ENCODE measurements around the gene CSRP3.

Gene CSRP3

DNA sequence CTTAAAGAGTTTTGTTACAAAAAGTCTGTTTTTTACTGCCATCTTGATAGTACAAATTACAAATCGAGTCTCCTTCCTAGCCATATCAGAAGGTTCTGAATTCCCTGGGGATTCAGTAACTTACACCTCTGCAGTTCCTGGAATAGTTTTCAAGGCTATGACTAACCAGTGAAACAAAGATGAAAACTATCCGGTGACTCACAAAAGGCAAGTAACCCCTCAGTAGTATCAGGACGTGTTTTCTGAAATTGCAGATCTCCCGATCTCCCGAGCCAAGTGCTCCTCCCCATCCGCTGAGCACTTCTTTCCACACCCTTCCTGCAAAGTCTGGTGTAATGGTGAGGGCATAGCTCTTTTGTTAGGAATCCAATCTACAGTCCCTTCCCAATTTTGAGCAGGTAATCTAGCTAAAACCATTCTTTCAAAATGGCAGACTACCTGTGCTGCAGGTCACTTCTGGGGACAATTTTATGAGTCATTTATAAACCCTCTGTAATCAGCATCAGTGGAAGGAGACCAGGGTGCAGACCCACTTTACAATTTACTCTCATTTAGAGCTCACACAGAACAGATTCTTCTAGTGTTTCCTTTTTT is 31.2 kb upstream of the CSRP3 start:
- H4K20me1 ChIP-seq = peaks cover 0 to 12% (median 0%) of the 10 kb centered on the region in 11 experiments; a peak in 2 of 22 replicates
- no peak overlapping the region for H3K4me2 ChIP-seq
- H3K4me1 ChIP-seq = 0 out of 20 replicates have a peak, but pooled peaks cover 0 to under 1% (median 0%) of the 10 kb centered on the region in 10 experiments
- no peak overlapping the region for H3K9ac ChIP-seq
- H3K36me3 ChIP-seq = peaks cover 15 to 100% (median 99%) of the 10 kb centered on the region in 11 experiments
- no peaks in the 10 kb centered on the region for H3K27me3 ChIP-seq
- no peaks in the 10 kb centered on the region for H3K9me3 ChIP-seq (replicated peaks in 1 of 11)
- no peak for TF ChIP-seq Cebpa-rat (IDR thresholded peaks at IDR 0.05)
- H3K27ac ChIP-seq = no peak overlapping the region
- H3K4me3 ChIP-seq = no peak overlapping the region

DNA sequence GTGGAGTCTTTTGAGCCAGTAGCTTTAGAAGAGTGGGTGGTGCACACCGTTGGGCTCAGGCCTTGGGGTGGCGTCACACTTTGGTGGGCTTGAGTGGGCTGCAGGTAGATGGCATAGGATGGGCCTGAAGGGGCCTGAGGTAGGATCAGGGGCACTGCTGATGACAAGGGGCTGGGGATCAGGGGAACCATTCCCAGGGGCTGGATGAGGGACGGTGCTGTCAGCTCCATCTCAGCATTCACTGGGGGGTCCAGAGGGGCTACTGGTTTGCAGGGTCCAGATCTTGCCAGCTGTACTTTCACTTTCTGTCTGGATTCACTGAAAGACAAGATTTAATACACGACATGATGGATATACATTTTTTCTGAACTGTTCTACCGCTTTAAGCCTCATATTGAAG is 27.9 kb upstream of the CSRP3 start:
- H3K4me2 ChIP-seq = no peak overlapping the region
- H3K4me1 ChIP-seq = no peaks in the 10 kb centered on the region
- H3K27me3 ChIP-seq = no peaks in the 10 kb centered on the region
- H4K20me1 ChIP-seq = peaks cover 0 to 12% (median 0%) of the 10 kb centered on the region in 11 experiments; a peak in 1 of 22 replicates
- H3K9ac ChIP-seq = no peak overlapping the region
- peaks cover 23 to 100% (median 98%) of the 10 kb centered on the region in 11 experiments for H3K36me3 ChIP-seq
- H3K4me3 ChIP-seq = no peak overlapping the region
- no peaks in the 10 kb centered on the region for H3K9me3 ChIP-seq (replicated peaks in 1 of 11)
- no peak for TF ChIP-seq Cebpa-rat (IDR thresholded peaks at IDR 0.05)
- H3K27ac ChIP-seq = no peak overlapping the region

DNA sequence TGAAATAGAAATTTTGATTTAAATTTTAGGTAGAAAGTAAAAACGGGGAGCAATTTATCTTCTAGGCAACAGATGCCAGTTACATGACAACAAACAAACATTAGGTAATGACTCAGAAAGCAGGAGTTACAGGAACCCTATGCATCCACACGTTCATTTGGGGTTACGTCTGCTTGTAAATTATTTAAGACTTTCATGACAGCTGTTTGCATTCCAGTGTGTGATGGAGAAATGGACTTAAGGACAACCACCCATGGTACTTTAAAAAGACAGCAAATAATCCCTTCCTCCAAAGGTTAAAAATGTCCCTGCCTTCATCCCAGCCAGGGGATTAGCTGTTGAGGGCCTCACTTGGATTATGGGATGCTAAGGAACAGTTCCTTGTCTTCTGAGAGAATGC is 27.2 kb upstream of the CSRP3 start:
- peaks cover 0 to 12% (median 0%) of the 10 kb centered on the region in 11 experiments; a peak in 1 of 22 replicates for H4K20me1 ChIP-seq
- TF ChIP-seq Cebpa-rat (IDR thresholded peaks at IDR 0.05) = no peak
- H3K9me3 ChIP-seq (replicated peaks in 1 of 11) = no peaks in the 10 kb centered on the region
- no peak overlapping the region for H3K27ac ChIP-seq
- H3K36me3 ChIP-seq = peaks cover 25 to 100% (median 97%) of the 10 kb centered on the region in 11 experiments
- no peaks in the 10 kb centered on the region for H3K27me3 ChIP-seq
- no peak overlapping the region for H3K4me2 ChIP-seq
- no peaks in the 10 kb centered on the region for H3K4me1 ChIP-seq
- no peak overlapping the region for H3K9ac ChIP-seq
- H3K4me3 ChIP-seq = no peak overlapping the region

DNA sequence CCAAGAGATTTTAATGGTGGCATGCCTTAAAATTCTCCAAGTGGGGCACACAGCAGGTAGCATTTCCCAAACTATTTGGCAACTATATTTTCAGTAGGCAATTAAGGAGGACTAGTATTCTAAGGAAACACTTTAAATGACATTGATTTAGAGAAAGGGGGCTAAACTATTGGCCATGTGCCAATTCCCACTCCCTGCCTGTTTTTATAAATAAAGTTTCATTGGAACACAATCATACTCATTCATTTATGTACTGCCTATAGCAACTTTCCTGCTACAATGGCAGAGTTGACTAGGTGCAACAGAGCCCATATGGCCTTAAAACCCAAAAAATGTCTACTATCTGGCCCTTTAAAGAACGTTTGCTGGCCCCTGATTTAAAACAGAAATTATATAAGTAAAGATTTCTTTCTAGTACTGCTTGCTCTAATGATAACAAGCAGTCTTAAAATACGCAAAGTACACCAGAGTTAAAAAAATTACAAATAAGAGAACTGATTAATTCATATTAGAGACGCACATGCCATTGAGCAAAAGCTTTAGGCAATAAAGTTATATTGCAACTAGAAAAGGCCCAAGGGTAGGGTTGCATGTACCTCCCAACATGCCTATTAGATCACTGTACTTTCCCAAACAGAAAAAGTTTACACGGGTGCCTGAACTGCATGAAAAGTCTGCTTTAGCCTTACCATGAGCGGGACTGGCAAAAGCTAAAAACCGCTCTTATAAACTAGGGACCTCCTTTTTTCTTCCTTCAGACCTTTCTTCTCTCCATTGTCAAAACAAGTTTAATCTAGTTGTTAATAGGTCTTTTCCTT is 24.8 kb upstream of the CSRP3 start:
- H3K36me3 ChIP-seq = peaks cover 30 to 100% (median 94%) of the 10 kb centered on the region in 11 experiments

DNA sequence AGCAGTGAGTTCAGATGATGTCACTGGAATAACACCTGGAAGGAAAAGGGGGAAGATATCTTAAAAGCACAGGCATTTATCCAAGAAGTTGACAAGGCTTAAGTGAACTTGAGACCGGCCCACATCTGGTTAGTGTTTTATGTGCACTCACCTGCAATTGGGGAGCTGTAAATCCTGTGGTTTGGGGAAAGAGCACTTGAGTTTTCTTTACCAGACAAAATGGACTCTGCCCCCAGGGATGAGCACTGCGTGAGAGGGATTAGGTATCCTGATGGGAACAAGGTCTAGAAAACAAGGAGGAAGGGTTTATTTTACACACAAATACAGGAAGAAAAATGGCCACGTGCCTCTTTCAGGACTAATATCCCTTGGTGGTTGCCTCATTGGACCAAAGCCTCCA is 23.8 kb upstream of the CSRP3 start:
- H3K27me3 ChIP-seq = no peaks in the 10 kb centered on the region
- TF ChIP-seq Cebpa-rat (IDR thresholded peaks at IDR 0.05) = no peak
- no peak overlapping the region for H3K27ac ChIP-seq
- no peak overlapping the region for H3K4me3 ChIP-seq
- peaks cover 26 to 91% (median 84%) of the 10 kb centered on the region in 11 experiments for H3K36me3 ChIP-seq
- H3K9ac ChIP-seq = no peak overlapping the region
- no peak overlapping the region for H3K4me2 ChIP-seq
- H3K9me3 ChIP-seq (replicated peaks in 1 of 11) = peaks cover 0 to 4% (median 0%) of the 10 kb centered on the region in 11 experiments; a peak in 3 of 22 replicates
- H4K20me1 ChIP-seq = peaks cover 0 to 12% (median 0%) of the 10 kb centered on the region in 11 experiments; a peak in 1 of 22 replicates
- H3K4me1 ChIP-seq = no peaks in the 10 kb centered on the region

More for the DNA sequence above, 24.8 kb upstream of the CSRP3 start:
- no peaks in the 10 kb centered on the region for H3K27me3 ChIP-seq
- H3K9ac ChIP-seq = no peak overlapping the region
- H3K4me2 ChIP-seq = no peak overlapping the region
- no peak overlapping the region for H3K27ac ChIP-seq
- peaks cover 0 to 12% (median 0%) of the 10 kb centered on the region in 11 experiments; a peak in 1 of 22 replicates for H4K20me1 ChIP-seq
- no peak for TF ChIP-seq Cebpa-rat (IDR thresholded peaks at IDR 0.05)
- no peaks in the 10 kb centered on the region for H3K4me1 ChIP-seq
- H3K9me3 ChIP-seq (replicated peaks in 1 of 11) = peaks cover 0 to 4% (median 0%) of the 10 kb centered on the region in 11 experiments; a peak in 3 of 22 replicates
- no peak overlapping the region for H3K4me3 ChIP-seq

DNA sequence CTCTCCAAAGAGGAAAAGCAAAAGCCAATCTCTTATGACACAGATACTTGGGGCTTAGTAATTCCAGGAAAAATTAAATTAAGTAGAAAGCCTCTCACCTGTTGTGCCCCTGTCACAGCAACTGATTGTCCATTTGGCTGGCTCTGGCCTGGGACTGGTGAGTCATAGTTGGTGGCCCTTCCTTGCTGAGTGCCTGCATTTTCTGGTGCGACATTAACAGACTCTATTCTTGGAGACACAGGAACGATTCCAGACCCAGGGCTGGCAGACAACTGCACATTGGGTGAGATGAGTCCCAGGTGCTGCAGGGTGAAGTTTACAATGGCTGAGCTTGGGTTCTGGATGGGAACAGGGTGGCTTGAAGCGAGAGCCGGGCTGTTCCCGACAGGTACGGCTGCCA is 23.3 kb upstream of the CSRP3 start:
- Histone ChIP-seq H3K36me3 (peaks cover 26 to 86% (median 79%) of the 10 kb centered on the region in 11 experiments), H4K20me1 (peaks cover 0 to 12% (median 0%) of the 10 kb centered on the region in 11 experiments; a peak in 1 of 22 replicates), H3K9me3 (replicated peaks in 1 of 11) (peaks cover 0 to 4% (median 0%) of the 10 kb centered on the region in 11 experiments; a peak in 3 of 22 replicates), H3K4me1 (no peaks in the 10 kb centered on the region), H3K4me3 (no peak overlapping the region), H3K27me3 (no peaks in the 10 kb centered on the region), H3K27ac (no peak overlapping the region), H3K9ac (no peak overlapping the region), H3K4me2 (no peak overlapping the region)
- no peak for TF ChIP-seq Cebpa-rat (IDR thresholded peaks at IDR 0.05)

DNA sequence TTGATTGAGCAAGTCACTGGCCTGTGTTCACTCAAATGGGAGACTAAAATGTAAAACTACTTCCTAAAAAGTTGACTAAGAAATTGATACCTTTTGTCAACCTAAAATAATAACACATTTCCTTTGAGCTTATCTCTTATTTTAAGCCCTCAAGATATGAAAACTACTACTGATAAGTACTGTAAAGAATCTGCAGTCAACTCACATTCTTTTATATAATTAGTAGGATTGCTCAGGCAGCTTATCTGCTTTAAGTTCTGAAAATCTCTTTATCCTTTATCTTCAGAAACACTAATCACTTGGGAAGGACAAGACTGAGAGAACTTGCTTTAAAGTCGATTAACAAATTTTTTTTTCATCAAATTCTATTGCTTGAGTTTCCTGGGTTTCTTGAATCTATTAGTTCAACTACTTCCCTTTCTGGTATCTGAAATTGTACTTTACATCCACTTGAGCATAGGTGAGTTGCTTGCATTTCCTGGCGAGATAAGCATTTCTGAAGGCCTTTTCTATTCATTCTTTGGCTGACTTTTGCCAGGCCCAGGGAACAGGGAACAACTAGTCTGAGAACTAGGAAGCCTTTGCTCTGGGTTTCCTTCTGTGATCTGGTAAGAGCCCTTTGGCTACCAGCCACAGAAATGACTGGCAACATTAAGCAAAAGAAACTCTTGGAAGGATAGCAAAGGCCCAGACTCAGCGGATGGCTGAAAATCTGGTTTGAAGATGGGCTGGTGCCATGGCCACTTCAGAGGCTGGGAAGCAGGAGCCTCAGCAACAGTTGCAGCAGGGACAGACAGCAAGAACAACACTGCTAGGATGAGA is 19.3 kb upstream of the CSRP3 start:
- Histone ChIP-seq H3K27ac (no peak overlapping the region), H4K20me1 (no peaks in the 10 kb centered on the region), H3K4me1 (no peaks in the 10 kb centered on the region), H3K27me3 (no peaks in the 10 kb centered on the region), H3K9ac (no peak overlapping the region), H3K36me3 (peaks cover 18 to 46% (median 40%) of the 10 kb centered on the region in 11 experiments), H3K9me3 (replicated peaks in 1 of 11) (peaks cover 0 to 4% (median 0%) of the 10 kb centered on the region in 11 experiments; a peak in 3 of 22 replicates), H3K4me3 (no peak overlapping the region), H3K4me2 (no peak overlapping the region)
- no peak for TF ChIP-seq Cebpa-rat (IDR thresholded peaks at IDR 0.05)

DNA sequence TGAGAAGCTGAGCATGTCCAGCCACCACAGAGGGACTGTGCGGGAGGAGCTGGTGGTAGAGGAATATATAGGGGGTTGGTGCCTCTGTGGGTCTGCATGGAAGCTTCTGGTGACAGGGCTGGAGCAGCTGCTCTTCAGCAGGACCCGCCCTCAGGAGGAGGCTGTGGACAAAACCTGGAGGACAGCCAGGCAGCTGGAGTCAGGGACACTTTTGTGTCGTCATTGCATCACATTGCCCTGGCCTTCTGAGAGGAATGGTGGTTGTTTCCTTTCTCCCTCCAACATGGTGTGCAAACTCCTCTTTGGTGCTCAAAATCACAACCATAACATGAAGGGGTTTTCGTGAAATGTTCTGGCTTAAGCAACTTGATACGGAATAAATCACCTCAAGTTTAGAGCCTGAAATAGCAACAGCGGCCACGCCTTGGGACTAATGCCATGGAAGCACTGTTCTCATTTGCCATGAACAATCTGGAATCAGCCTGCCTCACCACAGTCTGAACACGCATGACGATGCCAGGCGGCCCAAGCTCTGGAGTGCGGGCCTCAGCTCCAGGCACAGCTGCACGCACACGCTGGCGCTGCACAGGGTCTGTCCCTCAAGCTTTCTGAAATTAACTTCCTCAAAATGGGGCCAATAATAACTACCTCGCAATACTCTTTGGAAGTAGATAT is 17.1 kb upstream of the CSRP3 start:
- peaks cover 7 to 24% (median 19%) of the 10 kb centered on the region in 11 experiments; a peak in 20 of 22 replicates for H3K36me3 ChIP-seq
- H3K4me3 ChIP-seq = no peak overlapping the region
- no peaks in the 10 kb centered on the region for H3K4me1 ChIP-seq
- no peak overlapping the region for H3K4me2 ChIP-seq
- H4K20me1 ChIP-seq = no peaks in the 10 kb centered on the region
- no peak overlapping the region for H3K9ac ChIP-seq
- no peaks in the 10 kb centered on the region for H3K27me3 ChIP-seq
- no peak for TF ChIP-seq Cebpa-rat (IDR thresholded peaks at IDR 0.05)
- no peak overlapping the region for H3K27ac ChIP-seq
- H3K9me3 ChIP-seq (replicated peaks in 1 of 11) = peaks cover 0 to 4% (median 0%) of the 10 kb centered on the region in 11 experiments; a peak in 3 of 22 replicates
